ENCODE data around the gene GAS2L2. TPM values are rescaled to one million over a fixed set of nuclear protein-coding genes. Genes with fewer than 3 reads are reported as not detected.

GAS2L2 gene
- total and polyA plus RNA-seq, 2 of the 8 experiments (the other 6 are each of a cell fraction or from before 2014, with no cell fraction given): 0.09 to 0.13 TPM

DNA sequence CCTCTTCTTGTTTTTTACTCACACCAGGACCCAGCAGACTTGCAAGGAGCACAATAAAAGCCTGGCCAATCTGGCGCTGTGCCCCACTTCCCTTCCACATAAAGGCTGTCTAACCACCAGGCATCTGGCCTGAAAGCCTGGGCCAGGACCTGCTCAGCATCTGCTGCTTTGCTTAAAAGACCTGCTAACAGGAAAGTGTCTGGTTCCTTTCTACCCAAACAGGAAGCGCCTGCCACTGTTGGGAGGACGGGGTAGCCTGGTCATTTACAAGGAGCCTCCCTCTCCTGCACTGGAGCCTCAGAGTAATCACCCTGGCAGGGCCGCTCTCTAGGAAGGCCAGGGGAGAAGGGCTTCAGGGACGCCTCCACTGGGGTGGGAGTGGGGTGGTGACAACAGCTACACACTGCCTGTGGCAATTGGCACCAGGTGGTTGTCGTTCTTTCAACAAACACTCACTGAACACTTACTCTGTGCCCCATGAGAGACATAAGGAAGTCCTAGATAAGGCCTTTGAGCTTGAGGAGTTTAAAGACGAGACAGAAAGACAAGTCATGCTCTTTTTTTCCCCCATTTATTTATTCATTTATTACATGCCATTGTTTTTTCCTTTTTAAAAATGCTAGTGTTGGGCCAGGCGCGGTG is 48.7 kb upstream of the GAS2L2 start:
- H3K4me2 ChIP-seq (ENCODE audit: insufficient read depth in 1 of 2, low read depth in 2 of 2, low read length in 2 of 2): no peak overlapping the region
- no peak overlapping the region for H2BK15ac ChIP-seq (ENCODE audit: low read length)
- H2AFZ ChIP-seq (ENCODE audit: low read length): no peak overlapping the region
- H3K79me2 ChIP-seq (ENCODE audit: control insufficient read depth in 1 of 2, insufficient read depth in 2 of 2, low read length in 2 of 2): no peaks in the 10 kb centered on the region
- no peak overlapping the region for H2BK5ac ChIP-seq (ENCODE audit: low read depth, low read length)
- H3K27me3 ChIP-seq (replicated peaks in 1 of 4; ENCODE audit: control insufficient read depth in 3 of 4, extremely low read depth in 1 of 4, insufficient read depth in 3 of 4, low read length in 3 of 4): peaks cover 0 to 12% (median 8%) of the 10 kb centered on the region in 4 experiments; a peak in 5 of 7 replicates
- CTCF ChIA-PET (ENCODE audit: partially characterized antibody): interaction anchor here (11.7 kb wide), 1 partner anchor 35 kb away, joined by 179 read pairs; the partner anchor contains the start of gene C17orf50
- DNase-seq (ENCODE audit: low read depth in 1 of 2, low spot score in 2 of 2) (no peak), FAIRE-seq (no peak)
- H3K23me2 ChIP-seq (ENCODE audit: low read depth, low read length): no peaks in the 10 kb centered on the region
- no peaks in the 10 kb centered on the region for H3K79me1 ChIP-seq (ENCODE audit: low read depth, low read length)
- no peaks in the 10 kb centered on the region for H3K9me3 ChIP-seq (ENCODE audit: insufficient read depth in 2 of 2, low read depth in 1 of 2, low read length in 1 of 2)
- no peaks in the 10 kb centered on the region for H3K36me3 ChIP-seq (ENCODE audit: control insufficient read depth in 2 of 4, insufficient read depth in 4 of 4, low read length in 3 of 4)
- H3K14ac ChIP-seq (ENCODE audit: insufficient read length): no peak overlapping the region
- POLR2A ChIA-PET (ENCODE audit: partially characterized antibody): interaction anchor here (0.6 to 1.0 kb wide), 2 partner anchors 15 to 32 kb away, joined by 3 read pairs; no protein-coding TSS in a partner anchor
- no peak overlapping the region for H3K27ac ChIP-seq (ENCODE audit: low read depth, low read length)
- H2AK5ac ChIP-seq (ENCODE audit: low read depth, low read length): no peak overlapping the region
- no peak overlapping the region for H4K5ac ChIP-seq (ENCODE audit: insufficient read length, low read depth, low read length)
- H2BK120ac ChIP-seq (replicated peaks; ENCODE audit: low read depth, low read length): no peak overlapping the region
- no peak overlapping the region for H2BK20ac ChIP-seq (ENCODE audit: low read length)
- peaks cover 0 to 2% of the 10 kb centered on the region in 2 experiments for H4K20me1 ChIP-seq (replicated peaks in 1 of 2; ENCODE audit: control insufficient read depth in 1 of 2, insufficient read depth in 2 of 2, low read length in 2 of 2)
- H3K4me1 ChIP-seq (replicated peaks in 1 of 4; ENCODE audit: control insufficient read depth in 3 of 4, insufficient read depth in 4 of 4, low read length in 3 of 4): no peaks in the 10 kb centered on the region
- no peak overlapping the region for H3K4me3 ChIP-seq (ENCODE audit: extremely low read depth in 1 of 4, insufficient read depth in 2 of 4, low read depth in 3 of 4, low read length in 4 of 4)
- no peak overlapping the region for H3K18ac ChIP-seq (ENCODE audit: extremely low read depth, low read length)
- no peak overlapping the region for H4K8ac ChIP-seq (ENCODE audit: extremely low read depth, insufficient read depth, low read length)
- H2BK12ac ChIP-seq (ENCODE audit: low read depth, low read length): no peak overlapping the region
- 90% methylated on average over 9 of the region's 9 CpGs; no CpG with 5 or more reads in 1 of the 2 experiments for WGBS, 2 experiments (ENCODE audit: extremely low coverage in 1 of 2, insufficient coverage in 1 of 2, insufficient read length in 1 of 2, insufficient replicate concordance in 2 of 2, low coverage in 1 of 2, low lambda C conversion rate in 2 of 2, missing lambda C conversion rate in 1 of 2)
- H3K4ac ChIP-seq (replicated peaks; ENCODE audit: insufficient read length, low read depth, low read length): no peak overlapping the region
- H3K9ac ChIP-seq (replicated peaks in 1 of 4; ENCODE audit: extremely low read depth in 1 of 4, low read depth in 3 of 4, low read length in 3 of 4): no peak overlapping the region
- H4K91ac ChIP-seq (replicated peaks; ENCODE audit: insufficient read length, low read length): no peak overlapping the region
- no peak overlapping the region for H3K23ac ChIP-seq (ENCODE audit: insufficient read length)
- no peak overlapping the region for H3K56ac ChIP-seq (replicated peaks; ENCODE audit: insufficient read length, low read depth, low read length)
- TF ChIP-seq FOSL1 (IDR thresholded peaks at IDR 0.05; ENCODE audit: insufficient read depth, low read depth, low read length) (no peak), EGR1 (IDR thresholded peaks at IDR 0.05; ENCODE audit: borderline replicate concordance, low read depth, low read length) (no peak), EZH2 (IDR thresholded peaks at IDR 0.05; ENCODE audit: low read depth, low read length, severe bottlenecking) (no peak), ZNF274 (IDR thresholded peaks at IDR 0.05; ENCODE audit: borderline replicate concordance, extremely low read depth, low read length) (no peak)
- TF ChIP-seq, protein P1, sequence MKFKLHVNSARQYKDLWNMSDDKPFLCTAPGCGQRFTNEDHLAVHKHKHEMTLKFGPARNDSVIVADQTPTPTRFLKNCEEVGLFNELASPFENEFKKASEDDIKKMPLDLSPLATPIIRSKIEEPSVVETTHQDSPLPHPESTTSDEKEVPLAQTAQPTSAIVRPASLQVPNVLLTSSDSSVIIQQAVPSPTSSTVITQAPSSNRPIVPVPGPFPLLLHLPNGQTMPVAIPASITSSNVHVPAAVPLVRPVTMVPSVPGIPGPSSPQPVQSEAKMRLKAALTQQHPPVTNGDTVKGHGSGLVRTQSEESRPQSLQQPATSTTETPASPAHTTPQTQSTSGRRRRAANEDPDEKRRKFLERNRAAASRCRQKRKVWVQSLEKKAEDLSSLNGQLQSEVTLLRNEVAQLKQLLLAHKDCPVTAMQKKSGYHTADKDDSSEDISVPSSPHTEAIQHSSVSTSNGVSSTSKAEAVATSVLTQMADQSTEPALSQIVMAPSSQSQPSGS (IDR thresholded peaks at IDR 0.05; ENCODE audit: low read length): no peak
